Astrocyte (in vitro differentiated cells and primary cell): Measurements from ENCODE around the gene HSD17B12. TPM values are rescaled to one million over a fixed set of nuclear protein-coding genes. Genes with fewer than 3 reads are reported as not detected.

Source experiments
- DNase-seq: peaks from one replicate; pipeline ENCODE4 v3.0.0-alpha.2; 2010; ENCODE audit warnings: low read depth
- FAIRE-seq: peaks from 2 replicates; lab custom pipeline; 2011; peaks lifted over from hg19 to GRCh38; lab: Jason Lieb, UNC
- H2AFZ ChIP-seq: 2 replicates; pipeline ENCODE4 v1.6.0; 2012; ENCODE audit warnings: low read depth, low read length, inconsistent platforms
- H3K27ac ChIP-seq: 2 replicates; pipeline ENCODE4 v1.5.1; 2011; ENCODE audit warnings: low read depth, low read length, inconsistent platforms
- H3K27me3 ChIP-seq: 2 replicates; pipeline ENCODE4 v1.6.0; 2011; ENCODE audit warnings: low read length, inconsistent platforms; ENCODE audit not compliant: insufficient read depth
- H3K36me3 ChIP-seq: 2 replicates; pipeline ENCODE4 v1.5.1; 2011; ENCODE audit warnings: low read length, inconsistent platforms; ENCODE audit not compliant: insufficient read depth
- H3K4me1 ChIP-seq: 2 replicates; pipeline ENCODE4 v1.5.1; 2011; ENCODE audit warnings: low read length, inconsistent platforms; ENCODE audit not compliant: insufficient read depth
- H3K4me2 ChIP-seq: 2 replicates; pipeline ENCODE4 v1.6.0; 2012; ENCODE audit warnings: low read length, inconsistent platforms
- H3K4me3 ChIP-seq: 2 replicates; pipeline ENCODE4 v1.5.1; 2011; ENCODE audit warnings: low read depth, mild to moderate bottlenecking, low read length, inconsistent platforms; ENCODE audit not compliant: insufficient read depth
- H3K79me2 ChIP-seq: 2 replicates; pipeline ENCODE4 v1.6.0; 2012; ENCODE audit warnings: mild to moderate bottlenecking, low read length, inconsistent platforms; ENCODE audit not compliant: insufficient read depth
- H3K9ac ChIP-seq: 2 replicates; pipeline ENCODE4 v1.6.0; 2012; ENCODE audit warnings: mild to moderate bottlenecking, low read length, inconsistent platforms
- H3K9me3 ChIP-seq: 2 replicates; pipeline ENCODE4 v1.5.1; 2012; ENCODE audit warnings: low read depth, mild to moderate bottlenecking, low read length, inconsistent platforms; ENCODE audit not compliant: insufficient read depth
- H4K20me1 ChIP-seq: 2 replicates; pipeline ENCODE4 v1.6.0; 2012; ENCODE audit warnings: low read length, inconsistent platforms; ENCODE audit not compliant: insufficient read depth
- H3K27ac Mint-ChIP-seq: one replicate; pipeline ENCODE4 v1.8.0; 2021; ENCODE audit warnings: mild to moderate bottlenecking, mixed read lengths; ENCODE audit not compliant: unreplicated experiment
- H3K27me3 Mint-ChIP-seq: one replicate; pipeline ENCODE4 v1.8.0; 2021; ENCODE audit warnings: low read depth, mixed read lengths; ENCODE audit not compliant: unreplicated experiment
- H3K36me3 Mint-ChIP-seq: one replicate; pipeline ENCODE4 v1.8.0; 2021; ENCODE audit warnings: low read depth, mixed read lengths; ENCODE audit not compliant: unreplicated experiment
- H3K4me1 Mint-ChIP-seq: one replicate; pipeline ENCODE4 v1.8.0; 2021; ENCODE audit warnings: low read depth, mixed read lengths; ENCODE audit not compliant: unreplicated experiment
- H3K4me3 Mint-ChIP-seq: one replicate; pipeline ENCODE4 v1.8.0; 2021; ENCODE audit warnings: mild to moderate bottlenecking, moderate library complexity, mixed read lengths; ENCODE audit not compliant: unreplicated experiment
- H3K9me3 Mint-ChIP-seq: one replicate; pipeline ENCODE4 v1.8.0; 2021; ENCODE audit warnings: mild to moderate bottlenecking, mixed read lengths; ENCODE audit not compliant: unreplicated experiment
- EZH2 ChIP-seq: IDR thresholded peaks from 2 replicates; pipeline ENCODE4 v1.6.1; 2012; ENCODE audit warnings: mild to moderate bottlenecking, low read length, inconsistent platforms; ENCODE audit not compliant: insufficient read depth
- total RNA-seq: library from RNA; stranded (reverse); gene quantifications from 2 replicates; pipeline ENCODE4 v1.2.1, GENCODE V29; 2021
- TF ChIP-seq, protein P1 (sequence below): IDR thresholded peaks from 2 replicates; pipeline ENCODE4 v1.5.1; 2011; ENCODE audit warnings: low read depth, mild to moderate bottlenecking, inconsistent platforms, low read length, moderate library complexity; ENCODE audit not compliant: insufficient read depth

The HSD17B12 gene
- total RNA-seq, 1 donor from 2014 or later, result 132 TPM

DNA sequence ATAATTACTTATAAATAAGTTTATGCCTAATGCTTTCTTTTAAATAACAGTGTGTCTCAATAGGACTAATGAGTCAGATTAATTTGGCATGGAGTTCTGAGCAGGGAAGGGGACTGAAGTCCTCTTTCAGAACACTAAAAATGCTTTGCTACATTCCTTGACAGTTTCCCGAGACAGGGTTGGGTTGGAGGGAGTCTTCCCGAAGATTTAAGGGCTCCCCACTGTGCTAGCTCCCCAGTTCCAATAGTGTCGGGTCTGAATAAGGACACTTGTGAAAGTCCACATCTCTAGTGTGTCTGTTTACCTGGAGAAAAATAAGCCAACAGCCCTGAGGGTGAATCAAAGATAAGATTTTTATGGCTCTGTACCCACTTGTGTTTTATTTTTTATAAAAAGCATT lies 41.8 kb upstream of the HSD17B12 start:
- Histone ChIP-seq H3K79me2 (no peaks in the 10 kb centered on the region), H3K36me3 (no peaks in the 10 kb centered on the region), H3K27me3 (peaks cover 23% of the 10 kb centered on the region), H3K4me3 (no peak overlapping the region), H2AFZ (no peak overlapping the region), H3K4me1 (no peaks in the 10 kb centered on the region), H3K9ac (no peak overlapping the region), H3K4me2 (no peak overlapping the region), H4K20me1 (no peaks in the 10 kb centered on the region), H3K27ac (no peak overlapping the region), H3K9me3 (no peaks in the 10 kb centered on the region)
- no peaks in the 10 kb centered on the region for H3K27me3 Mint-ChIP-seq
- no peak for TF ChIP-seq EZH2
- TF ChIP-seq, protein P1, sequence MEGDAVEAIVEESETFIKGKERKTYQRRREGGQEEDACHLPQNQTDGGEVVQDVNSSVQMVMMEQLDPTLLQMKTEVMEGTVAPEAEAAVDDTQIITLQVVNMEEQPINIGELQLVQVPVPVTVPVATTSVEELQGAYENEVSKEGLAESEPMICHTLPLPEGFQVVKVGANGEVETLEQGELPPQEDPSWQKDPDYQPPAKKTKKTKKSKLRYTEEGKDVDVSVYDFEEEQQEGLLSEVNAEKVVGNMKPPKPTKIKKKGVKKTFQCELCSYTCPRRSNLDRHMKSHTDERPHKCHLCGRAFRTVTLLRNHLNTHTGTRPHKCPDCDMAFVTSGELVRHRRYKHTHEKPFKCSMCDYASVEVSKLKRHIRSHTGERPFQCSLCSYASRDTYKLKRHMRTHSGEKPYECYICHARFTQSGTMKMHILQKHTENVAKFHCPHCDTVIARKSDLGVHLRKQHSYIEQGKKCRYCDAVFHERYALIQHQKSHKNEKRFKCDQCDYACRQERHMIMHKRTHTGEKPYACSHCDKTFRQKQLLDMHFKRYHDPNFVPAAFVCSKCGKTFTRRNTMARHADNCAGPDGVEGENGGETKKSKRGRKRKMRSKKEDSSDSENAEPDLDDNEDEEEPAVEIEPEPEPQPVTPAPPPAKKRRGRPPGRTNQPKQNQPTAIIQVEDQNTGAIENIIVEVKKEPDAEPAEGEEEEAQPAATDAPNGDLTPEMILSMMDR, result no peak
- H3K36me3 Mint-ChIP-seq, result no peaks in the 10 kb centered on the region
- H3K9me3 Mint-ChIP-seq, result peaks cover 1% of the 10 kb centered on the region
- H3K4me3 Mint-ChIP-seq, result no peak overlapping the region
- no peak for DNase-seq
- H3K27ac Mint-ChIP-seq, result no peak overlapping the region
- FAIRE-seq, result no peak
- peaks cover 2% of the 10 kb centered on the region for H3K4me1 Mint-ChIP-seq

DNA sequence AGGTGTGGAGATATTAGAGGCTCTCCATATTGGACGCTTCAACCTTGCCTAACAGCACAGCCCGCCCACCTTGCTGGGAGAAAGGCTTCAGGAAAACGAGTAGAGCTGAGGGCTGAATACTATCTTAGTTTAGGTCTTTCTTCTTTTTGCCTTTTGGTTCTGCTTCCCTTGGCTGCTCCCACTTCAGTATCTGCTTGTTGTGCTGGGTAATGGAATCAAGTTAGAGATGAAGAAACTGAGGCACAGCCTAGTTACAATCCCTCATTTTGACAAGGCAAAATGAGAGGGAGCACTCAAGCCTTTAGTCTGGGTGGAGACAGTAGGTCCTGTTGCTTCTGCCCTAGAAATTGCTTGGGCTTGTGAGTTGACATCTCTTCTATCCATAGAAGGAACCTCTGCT lies 41.3 kb upstream of the HSD17B12 start:
- FAIRE-seq (no peak), DNase-seq (no peak)
- TF ChIP-seq, protein P1, result no peak
- no peak for TF ChIP-seq EZH2
- no peaks in the 10 kb centered on the region for H3K27me3 Mint-ChIP-seq
- no peak overlapping the region for H3K27ac Mint-ChIP-seq
- Histone ChIP-seq H4K20me1 (no peaks in the 10 kb centered on the region), H2AFZ (no peak overlapping the region), H3K4me3 (no peak overlapping the region), H3K27ac (no peak overlapping the region), H3K9me3 (no peaks in the 10 kb centered on the region), H3K36me3 (no peaks in the 10 kb centered on the region), H3K9ac (no peak overlapping the region), H3K27me3 (peaks cover 23% of the 10 kb centered on the region), H3K79me2 (peaks cover 1% of the 10 kb centered on the region), H3K4me1 (no peaks in the 10 kb centered on the region), H3K4me2 (no peak overlapping the region)
- H3K36me3 Mint-ChIP-seq, result no peaks in the 10 kb centered on the region
- peaks cover 1% of the 10 kb centered on the region for H3K9me3 Mint-ChIP-seq
- no peak overlapping the region for H3K4me3 Mint-ChIP-seq
- H3K4me1 Mint-ChIP-seq, result peaks cover 2% of the 10 kb centered on the region

DNA sequence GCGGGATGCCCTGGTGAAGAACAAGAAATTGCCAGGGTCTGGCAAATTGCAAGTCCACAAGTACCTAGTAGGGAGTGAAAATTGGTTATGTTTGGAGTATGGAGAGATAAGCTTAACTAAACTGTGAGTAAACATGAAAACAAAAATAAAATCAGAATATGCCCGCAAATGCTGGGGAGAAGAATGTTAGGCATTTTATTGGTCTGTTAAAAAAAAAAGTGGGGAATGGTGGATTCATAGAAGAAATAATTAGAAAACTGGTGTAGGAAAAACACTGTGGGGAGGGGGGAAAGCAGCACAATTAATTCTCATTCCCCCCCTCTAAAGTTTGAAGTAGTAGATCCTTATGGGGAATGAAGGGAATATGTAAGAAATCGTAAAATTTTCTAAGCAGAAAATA lies 40.6 kb upstream of the HSD17B12 start:
- DNase-seq, result no peak
- no peak overlapping the region for H3K27ac Mint-ChIP-seq
- peaks cover 2% of the 10 kb centered on the region for H3K4me1 Mint-ChIP-seq
- peaks cover 1% of the 10 kb centered on the region for H3K9me3 Mint-ChIP-seq
- no peaks in the 10 kb centered on the region for H3K36me3 ChIP-seq
- peaks cover 2% of the 10 kb centered on the region for H3K4me1 ChIP-seq
- no peak overlapping the region for H3K4me3 Mint-ChIP-seq
- H3K27me3 ChIP-seq, result peaks cover 23% of the 10 kb centered on the region
- FAIRE-seq, result no peak
- no peak overlapping the region for H3K4me3 ChIP-seq
- no peaks in the 10 kb centered on the region for H3K36me3 Mint-ChIP-seq
- no peaks in the 10 kb centered on the region for H3K27me3 Mint-ChIP-seq
- H3K9me3 ChIP-seq, result no peaks in the 10 kb centered on the region
- no peak overlapping the region for H2AFZ ChIP-seq
- no peak overlapping the region for H3K9ac ChIP-seq
- H3K4me2 ChIP-seq, result no peak overlapping the region
- peaks cover 8% of the 10 kb centered on the region for H3K79me2 ChIP-seq
- no peaks in the 10 kb centered on the region for H4K20me1 ChIP-seq
- no peak overlapping the region for H3K27ac ChIP-seq
- no peak for TF ChIP-seq EZH2
- TF ChIP-seq, protein P1, result no peak
